HPDE6-E6E7 (cell line): Measurements from ENCODE around the gene ARRB1.
"Not testable (repeated sequence)": the region's sequence is repeated elsewhere in the genome, so short reads cannot be mapped to it uniquely, and the experiment has no call there.

Source experiments
- DNase-seq: peaks from one replicate; pipeline ENCODE4 v3.0.0; 2011; ENCODE audit warnings: missing footprints; ENCODE audit errors: extremely low spot score

Gene ARRB1

DNA sequence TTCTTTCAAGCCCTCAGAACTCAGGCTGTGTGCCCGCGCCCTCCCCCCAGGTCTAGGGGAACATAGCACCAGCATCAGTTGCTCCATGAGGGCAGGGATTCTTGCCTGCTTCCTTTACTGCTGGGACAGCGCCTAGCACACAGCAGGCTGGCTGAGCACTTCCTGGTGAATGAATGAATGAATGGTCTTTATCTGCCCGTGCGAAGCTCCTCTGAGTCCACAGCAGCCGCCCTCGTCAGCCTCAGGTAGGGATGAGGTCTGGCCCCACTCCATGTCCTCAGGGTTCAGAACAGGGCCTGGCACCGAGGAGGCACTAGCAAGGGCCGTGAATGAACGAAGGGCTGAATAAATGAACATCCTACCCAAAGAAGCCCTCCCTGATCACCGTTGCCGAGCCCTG lies 27.3 kb downstream of the ARRB1 start:
- no peak for DNase-seq

DNA sequence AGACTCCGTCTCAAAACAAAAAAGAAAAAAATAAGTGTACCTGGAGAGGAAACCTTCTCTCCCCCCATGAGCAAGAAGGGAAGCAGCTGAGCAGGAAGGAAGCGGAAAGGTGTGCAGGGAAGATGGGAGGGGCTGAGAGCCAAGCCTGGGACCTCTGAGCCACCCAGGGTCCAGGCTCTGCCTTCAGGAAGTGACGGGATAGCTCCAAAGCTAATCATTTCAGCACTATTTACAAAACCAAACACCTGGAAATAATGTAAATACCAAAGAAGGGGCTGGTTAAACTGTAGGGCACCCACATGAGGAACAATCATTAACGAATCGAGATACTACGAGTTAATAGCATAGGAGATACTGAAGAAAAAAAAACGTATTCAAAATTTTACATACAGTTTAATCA lies 27.9 kb downstream of the ARRB1 start:
- no peak for DNase-seq

DNA sequence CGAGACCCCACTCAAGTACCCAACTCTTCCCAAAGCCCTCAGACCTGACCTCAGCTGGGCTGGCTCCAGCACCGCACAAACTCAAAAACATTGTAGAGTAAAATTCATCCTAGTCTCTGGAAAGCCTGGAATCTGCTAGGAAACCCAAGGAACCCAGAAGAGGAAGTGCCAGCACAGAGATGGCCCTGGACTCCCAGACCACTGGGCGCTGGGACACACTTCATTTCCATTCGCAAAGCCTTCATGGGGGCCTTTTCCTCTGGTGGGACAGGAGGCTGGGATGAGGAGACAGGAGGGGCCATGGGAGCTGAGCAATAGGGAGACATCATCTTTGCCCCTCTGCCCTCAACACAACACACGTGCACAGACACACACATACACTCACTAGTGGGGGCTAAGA lies 30.8 kb downstream of the ARRB1 start:
- no peak for DNase-seq

DNA sequence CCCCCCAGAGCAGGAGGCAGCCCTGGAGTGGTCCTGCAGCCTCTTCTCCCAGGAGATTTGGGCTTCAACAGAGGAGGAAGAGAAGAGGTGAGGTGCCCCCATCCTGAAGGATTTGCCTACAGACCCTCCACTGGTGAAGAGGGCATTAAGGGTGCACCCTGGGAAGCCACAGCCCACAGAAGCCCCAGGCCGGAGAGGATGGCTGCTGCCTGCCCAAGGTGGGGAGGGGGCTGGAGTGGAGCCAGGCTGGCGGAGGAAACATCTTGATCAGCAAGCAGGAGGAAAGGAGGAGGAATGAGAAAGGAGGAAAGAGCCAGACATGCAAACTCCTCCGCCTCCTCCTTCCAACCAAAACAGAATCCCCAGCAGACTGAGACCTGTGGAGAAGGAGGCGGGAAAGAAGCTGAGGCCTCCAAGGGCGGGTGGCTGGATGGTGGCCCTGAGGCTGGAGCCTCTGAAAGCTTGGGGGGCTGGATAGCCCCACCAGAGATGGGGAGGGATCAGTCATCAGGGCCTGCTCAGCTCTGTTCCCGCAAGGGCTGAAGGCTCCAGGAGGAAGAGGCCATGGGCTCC lies 31.3 kb downstream of the ARRB1 start:
- no peak for DNase-seq

DNA sequence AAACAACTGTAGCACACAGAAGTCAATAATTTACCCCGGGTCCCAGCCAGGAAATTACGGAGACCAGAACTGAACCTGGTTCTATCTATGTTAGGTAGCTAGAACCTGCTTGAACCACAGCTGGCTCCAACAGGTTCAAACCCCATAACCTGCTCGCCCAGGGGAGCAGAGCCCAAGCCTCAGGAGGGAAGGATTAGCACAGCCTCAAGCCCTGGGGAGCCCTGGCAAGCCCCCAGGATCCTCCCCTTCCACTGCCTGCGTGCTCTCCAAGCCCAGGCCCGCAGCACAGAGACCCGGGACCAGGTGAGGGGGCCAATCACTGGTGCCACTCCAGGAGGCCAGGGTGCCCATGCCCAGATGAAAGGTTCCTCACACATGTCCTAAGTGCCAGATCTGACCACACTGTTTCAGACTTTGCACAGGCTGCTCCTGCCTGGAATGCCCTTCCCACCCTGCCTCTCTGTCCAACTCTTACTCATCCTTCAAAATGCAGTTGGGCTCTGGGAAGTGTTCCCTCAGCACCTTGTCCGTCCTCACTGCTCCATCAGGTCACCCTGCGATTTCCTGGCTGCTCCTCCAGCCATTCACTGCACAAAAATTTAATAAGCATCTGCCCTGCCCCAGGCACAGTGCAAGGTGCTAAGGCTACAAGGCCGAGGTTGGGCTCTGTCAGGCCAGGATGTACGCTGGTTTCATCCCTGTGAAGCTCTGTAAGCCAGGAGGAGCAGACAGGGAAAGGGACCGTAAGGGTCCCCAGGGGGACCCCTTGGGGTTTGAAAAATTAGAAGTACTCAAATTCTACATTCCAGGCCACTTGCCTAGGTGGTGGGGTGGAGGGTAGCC lies 32.2 kb downstream of the ARRB1 start:
- DNase-seq = no peak

DNA sequence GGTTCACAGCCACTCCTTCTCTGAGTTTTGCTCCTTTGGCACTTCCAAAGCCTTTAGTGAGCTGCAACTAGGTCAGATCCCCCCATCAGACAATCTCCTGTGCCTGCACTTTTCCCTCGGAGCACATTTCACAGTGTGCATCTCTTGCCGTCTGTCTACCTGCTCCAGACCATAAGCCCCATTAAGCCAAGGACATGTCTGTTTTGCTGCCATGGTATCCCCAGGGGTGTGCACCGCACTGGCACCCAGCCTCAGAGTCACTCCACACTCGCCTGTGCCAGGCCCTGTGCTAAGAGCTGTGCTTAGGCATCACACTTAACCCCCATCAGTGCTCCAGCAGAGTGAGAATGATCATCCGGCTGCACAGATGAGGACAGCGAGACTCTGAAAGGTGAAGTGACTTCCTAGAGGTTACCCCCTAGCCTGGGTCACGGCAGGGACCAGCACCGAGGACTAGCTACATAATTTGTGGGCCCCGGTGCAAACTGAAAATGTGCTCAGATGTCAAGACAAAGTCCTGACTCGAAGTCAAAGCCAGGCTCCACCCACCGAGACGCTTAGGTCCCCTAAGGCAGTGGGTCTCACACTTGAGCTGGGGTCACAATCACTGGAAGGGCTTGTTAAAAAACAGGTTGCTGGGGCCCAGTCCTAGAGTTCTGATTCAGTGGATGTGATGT lies 33.9 kb downstream of the ARRB1 start:
- no peak for DNase-seq

DNA sequence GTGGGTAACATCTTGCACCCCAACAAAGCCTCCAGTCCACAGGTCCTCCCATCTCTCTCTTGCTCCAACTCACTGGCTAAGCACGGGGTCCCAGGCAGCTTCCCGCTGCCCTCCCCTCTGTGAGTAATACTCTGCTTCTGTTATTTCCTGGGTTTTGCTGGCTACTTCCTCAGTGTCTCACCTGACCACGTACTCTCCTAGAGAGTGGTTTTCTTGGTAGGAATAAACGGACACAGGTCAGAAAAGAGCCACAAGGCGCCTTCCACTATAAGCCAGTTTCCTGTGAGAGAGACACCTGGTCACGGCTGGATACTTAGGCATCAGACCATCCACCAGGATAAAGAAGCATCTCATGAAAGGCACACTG lies 36.0 kb downstream of the ARRB1 start:
- DNase-seq = no peak

DNA sequence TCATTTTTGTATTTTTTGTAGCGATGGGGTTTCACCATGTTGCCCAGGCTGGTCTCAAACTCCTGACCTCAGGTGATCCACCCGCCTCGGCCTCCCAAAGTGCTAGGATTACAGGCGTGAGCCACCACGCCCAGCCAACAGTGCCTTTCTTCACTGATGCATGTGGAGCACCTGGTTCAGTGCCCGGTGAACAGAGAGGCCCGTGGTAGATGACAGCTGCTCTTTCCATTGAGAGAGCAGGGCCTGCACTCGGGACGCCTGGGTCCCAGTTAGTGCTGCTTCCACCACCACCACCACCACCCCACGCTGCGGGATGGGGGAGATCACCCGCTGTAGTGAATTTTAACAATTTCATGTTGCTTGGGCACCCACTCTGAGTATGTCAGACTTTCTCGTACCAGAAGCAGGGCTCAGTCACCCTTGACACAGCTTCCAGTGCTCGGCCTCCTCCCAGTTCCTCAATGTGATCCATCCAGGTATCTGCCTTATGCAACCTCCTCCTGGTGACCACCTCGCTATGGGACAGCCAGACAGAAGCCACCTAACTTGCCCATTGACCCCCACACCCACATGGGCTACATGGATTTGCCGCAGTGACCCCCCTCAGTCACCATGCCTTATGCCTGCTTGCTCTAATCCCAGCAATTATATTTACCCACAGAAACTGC lies 36.6 kb downstream of the ARRB1 start:
- no peak for DNase-seq

DNA sequence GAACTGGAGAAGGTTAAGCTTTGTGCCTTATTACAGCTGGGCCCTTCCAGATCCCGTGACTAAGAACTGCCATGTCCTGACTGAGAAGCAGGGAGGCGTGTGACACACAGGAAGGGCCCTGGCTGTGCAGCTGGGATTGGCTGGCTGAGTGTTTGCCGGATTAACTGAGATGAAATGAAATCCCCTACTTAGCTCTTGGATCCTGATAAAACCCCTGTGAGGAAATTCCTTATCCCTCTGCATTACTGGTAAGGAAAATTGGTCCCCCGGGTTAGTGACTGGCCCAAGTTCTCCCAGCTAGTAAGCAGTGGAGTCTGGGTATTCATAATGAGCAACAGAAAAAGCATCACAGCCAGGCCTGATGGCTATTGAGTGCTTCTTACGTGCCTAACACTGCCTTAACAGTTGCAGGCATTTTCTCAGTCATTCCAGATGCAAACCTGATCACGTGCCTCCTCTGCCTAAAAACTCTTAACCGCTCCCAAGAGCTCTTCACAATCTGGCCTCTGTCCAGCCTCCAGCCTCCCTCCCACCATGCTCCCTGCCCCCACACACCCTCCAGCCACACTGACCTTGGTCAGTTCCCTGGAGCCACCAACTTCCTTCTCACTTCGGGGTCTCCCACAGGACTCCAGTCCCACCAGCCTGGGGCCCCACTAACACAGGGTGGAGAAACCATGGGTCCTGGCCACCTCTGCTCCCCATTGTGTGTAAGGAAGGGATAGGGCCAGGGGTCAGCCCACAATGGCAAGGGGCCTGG lies 37.8 kb downstream of the ARRB1 start:
- no peak for DNase-seq

DNA sequence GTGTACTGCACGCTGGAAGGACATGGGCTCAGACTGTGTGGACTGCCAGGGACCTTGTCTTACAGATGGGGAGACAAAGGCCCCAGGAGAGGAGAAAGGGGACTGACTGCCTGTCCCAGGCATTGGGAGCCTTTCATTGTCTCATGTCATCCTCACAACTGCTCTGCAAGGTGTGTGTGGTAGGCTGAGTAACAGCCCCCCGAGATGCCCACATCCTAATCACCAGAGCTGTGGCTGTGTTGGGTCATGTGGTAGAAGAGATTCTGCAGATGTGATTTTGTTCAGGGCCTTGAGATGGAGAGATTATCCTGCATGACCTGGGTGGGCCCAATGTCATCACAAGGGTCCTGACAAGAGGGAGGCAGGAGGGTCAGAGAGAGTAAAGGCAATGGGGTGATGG lies 39.1 kb downstream of the ARRB1 start:
- DNase-seq = no peak

DNA sequence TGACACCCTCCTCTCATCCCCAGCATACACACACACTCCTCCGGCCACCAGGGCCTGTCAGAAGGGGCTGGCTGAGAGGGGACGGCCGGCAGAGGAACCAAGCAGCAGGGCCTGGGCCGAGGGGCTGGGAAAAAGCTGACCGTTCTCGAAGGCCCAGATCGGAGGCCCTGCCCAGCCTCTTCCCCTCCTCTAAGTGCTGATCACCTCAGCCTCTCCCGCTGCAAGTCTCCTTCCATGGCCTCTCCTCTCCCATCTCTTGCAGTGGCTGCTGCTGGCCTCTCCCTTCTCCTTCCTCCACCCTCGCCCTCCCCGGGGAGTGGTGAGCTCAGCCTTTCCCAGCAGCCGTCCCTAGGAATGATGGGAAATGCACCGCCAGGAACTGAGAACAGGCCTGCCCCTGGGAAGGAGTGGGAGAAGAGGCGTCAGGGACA lies 39.6 kb downstream of the ARRB1 start:
- no peak for DNase-seq

DNA sequence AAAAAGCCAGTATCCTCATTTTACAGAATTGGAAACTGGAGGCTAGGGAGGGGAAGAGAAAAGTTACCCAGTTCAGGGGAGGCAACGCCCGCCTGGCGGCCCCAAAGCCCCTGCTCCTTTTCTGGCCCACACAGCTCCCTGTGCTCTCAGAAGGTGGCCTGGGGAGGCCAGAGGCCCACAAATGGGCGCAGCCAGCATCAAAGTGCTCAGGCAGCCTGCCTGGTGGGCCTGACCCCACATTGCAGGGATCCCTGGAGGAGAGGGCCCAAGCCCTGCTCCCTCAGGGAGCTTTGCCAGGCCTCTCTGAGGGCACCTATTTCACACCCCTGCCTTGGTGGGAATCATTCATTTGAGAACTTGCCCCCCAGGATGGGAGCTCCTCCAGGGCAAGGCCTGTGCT lies 42.5 kb downstream of the ARRB1 start:
- no peak for DNase-seq

DNA sequence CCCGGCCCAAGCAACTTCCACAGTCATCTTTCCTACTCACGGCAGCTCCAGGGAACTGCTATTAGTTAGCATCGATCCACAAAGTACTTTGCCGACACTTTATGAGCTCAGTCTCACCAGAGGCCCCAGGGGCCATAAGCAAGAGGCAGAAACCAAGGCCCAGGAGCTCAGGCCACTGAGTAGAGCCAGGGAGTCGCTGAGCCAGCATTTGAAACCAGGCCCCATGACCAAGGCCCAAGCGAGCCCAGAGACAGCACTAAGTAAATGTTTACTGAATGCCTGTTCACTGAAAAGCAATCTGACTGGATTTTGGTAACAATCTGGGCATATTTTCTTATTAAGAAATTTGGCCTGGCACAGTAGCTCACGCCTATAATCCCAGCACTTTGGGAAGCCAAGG lies 43.3 kb downstream of the ARRB1 start:
- DNase-seq = no peak

DNA sequence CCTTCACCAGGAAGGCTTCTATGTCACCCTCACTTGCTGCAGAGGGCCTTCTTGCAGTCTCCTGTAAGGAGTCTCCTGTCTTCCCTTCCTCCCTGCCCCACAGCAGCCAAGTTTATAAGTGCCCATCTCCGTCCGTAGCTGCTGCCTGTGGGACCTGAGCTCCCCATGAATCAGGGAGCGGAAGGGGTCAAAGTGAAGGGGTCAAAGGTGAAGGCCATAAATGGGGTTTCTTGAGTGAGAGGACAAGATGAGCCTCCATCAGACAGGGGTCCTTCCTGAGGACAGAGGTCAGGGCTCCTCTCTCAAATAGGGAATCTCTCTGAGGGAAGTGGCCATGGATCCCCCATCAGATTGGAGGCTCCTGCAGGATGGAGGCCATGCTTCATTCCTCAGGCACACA lies 44.4 kb downstream of the ARRB1 start:
- DNase-seq = no peak

DNA sequence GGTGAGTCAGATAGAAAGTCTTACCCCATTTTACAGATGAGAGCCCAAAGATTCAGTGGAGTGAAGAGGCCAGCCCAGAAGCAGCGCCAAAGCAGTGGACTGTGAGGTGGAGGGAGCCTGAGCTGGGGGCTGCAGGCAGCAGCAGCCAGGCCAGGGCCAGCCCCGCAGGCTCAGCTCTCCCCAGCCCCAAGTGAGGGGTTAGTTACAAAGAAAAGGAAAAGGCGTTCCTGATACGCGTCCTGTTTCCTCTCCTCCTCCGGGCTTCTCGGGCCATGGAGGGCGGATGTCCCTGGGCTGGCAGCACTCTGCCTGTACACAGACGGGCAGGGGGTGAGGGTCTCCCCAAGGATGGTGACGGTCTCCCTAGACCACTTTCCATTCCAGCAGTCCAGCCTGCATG lies 44.9 kb downstream of the ARRB1 start:
- DNase-seq = no peak

DNA sequence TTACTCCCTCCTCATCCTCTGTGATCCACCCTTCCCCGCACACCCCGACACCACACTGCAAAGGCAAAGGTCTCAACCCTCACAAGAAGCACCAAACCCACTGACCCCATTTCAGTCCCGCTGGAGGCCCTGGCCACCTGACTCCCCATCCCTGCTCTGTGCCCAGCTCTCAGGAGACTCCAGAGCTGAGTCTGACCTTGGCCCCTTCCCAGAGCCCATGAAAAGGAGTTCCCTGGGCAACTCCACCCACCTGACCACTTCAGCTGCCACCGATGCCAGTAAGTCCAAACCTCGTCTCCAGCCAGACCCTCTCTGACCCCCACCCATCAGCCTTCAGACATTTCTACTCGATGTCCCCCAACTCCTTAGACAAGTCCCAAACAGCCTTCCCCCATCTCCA lies 45.5 kb downstream of the ARRB1 start:
- no peak for DNase-seq

DNA sequence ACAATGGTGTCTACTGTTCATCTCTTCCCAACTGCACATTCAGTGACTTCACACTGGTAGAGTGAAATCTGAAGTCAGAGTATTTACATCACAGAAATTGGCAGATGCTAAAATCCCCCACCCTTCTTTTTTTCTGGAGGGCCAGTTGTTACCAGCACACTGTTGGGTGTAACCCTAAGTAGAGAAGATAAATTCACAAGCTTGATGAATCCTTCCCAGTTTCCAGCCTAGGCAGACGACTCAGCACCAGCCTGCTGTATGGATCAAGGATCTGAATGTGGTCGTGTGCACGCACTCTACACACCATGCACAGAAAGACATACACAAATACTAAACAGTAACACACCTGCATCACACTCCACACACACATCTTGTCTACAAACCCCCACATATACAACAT lies 46.0 kb downstream of the ARRB1 start:
- no peak for DNase-seq

DNA sequence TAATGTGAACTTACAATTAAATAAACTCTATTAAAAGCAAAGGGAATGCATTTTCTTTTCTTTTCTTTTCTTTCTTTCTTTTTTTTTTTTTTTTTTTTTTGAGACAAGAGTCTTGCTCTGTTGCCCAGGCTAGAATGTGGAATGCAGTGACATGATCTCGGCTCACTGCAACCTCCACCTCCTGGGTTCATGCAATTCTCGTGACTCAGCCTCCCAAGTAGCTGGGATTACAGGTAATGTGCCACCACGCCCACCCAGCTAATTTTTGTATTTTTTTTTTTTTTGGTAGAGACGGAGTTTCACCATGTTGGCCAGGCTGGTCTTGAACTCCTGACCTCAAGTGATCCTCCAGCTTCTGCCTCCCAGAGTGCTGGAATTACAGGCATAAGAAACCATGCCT lies 46.5 kb downstream of the ARRB1 start:
- DNase-seq = not testable (repeated sequence)

DNA sequence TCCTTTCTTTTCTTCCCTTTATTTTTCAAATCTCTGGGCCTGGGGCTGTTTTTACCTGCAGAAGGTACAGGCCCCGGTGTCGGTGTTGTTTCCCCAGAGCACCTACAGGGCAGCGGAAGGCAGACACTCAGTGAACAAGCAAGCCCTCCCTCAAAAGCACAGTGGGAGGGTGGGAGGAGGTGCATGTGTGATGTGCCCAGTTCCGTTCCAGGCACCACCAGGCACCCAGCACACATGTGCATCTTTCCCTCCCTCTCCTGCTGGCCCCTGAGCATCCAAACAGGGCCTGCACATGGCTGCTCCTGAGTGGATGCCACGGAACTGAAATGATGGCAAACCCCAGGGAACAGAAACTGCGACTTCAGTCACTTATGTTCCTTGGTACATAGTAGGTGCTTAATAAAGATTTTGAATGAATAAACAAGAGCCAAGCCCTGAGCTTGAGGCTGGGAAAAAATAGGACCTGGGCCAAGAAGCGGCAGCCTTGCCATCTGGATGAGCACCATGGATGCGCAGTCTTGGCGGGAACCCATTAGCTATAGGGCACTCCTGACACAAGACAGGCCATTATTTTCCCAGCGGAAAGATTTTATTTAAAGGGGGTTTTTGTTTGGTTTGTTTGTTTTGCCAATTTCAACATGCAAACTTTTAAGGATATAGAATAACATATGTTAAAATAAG lies 47.8 kb downstream of the ARRB1 start:
- no peak for DNase-seq

DNA sequence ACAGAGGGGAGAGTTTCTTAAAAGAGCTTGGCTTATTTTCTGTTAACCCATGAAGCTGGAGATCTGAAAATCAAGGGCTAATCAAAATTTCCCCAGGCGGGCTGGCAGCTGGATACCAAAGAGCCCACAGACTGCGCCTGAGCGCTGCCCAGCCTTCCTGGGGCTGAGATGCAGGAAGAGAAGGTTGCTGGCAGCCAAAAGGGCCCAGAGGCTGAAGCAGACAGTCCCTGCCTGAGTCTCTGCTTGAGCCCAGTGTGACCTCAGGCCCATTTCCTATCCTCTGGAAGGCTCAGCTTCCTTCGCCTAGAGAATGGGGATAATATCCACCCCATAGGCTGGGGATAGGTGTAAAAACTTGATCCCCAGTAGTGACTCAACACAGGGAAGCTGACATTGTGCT lies 49.1 kb downstream of the ARRB1 start:
- DNase-seq = no peak

DNA sequence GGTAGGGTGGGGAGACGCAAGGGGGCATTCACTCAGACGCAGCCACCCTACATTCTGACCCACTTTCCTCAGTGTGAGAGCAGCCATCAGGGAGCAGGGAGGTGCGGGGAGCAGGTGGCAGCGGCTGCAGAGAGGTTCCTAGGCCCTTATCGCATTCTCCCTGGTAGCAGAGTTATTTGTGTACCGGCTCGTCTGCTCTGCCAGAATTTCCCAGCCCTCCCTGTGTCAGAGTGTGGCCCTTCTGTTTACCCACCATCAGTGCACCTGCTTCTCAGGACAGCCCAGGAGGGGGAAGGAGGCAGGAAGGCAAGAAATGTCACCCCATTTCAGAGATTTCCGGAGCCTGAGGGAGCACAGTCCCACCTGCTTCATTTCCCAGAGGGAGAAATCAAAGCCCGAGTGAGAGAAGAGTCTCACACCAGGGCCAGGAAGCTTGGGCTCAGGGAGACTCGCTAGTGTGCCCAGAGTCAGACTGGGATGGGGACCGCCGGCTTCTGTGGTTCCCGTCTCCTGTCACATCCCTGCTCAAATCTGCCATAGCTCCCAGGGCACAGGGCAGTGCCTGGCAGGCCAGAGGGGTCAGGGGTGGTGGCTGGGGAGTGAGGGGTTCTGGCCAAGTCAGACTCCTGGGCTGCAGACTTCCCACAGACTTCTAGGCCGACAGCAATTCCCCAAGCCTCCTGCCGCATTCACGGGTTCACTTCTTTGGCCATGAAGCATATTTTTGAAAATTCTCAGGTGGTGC lies 49.7 kb downstream of the ARRB1 start:
- DNase-seq = no peak
